HEK293T (cell line): ENCODE data around the gene B4GAT1.

Experiments
- ARNT ChIP-seq: fragments of 450-650 bp; IDR thresholded peaks from 2 replicates; pipeline ENCODE4 v1.6.1; 2017; ENCODE audit warnings: mild to moderate bottlenecking
- BHLHE40 ChIP-seq: fragments of 450-650 bp; IDR thresholded peaks from 2 replicates; pipeline ENCODE4 v1.6.1; 2016; ENCODE audit warnings: mild to moderate bottlenecking, moderate library complexity, borderline replicate concordance
- CTBP1 ChIP-seq: fragments of 450-650 bp; IDR thresholded peaks from 2 replicates; pipeline ENCODE4 v1.6.1; 2016; ENCODE audit warnings: borderline replicate concordance
- ELF4 ChIP-seq: fragments of 450-650 bp; IDR thresholded peaks from 2 replicates; pipeline ENCODE4 v1.6.1; 2017; ENCODE audit warnings: antibody characterized with exemption
- FOXK2 ChIP-seq: fragments of 450-650 bp; IDR thresholded peaks from 2 replicates; pipeline ENCODE4 v1.6.1; 2016; ENCODE audit warnings: mild to moderate bottlenecking
- FOXM1 ChIP-seq: fragments of 450-650 bp; IDR thresholded peaks from 2 replicates; pipeline ENCODE4 v1.6.1; 2017; ENCODE audit warnings: mild to moderate bottlenecking, borderline replicate concordance
- HDGF ChIP-seq: fragments of 450-650 bp; IDR thresholded peaks from 2 replicates; pipeline ENCODE4 v1.6.1; 2017; ENCODE audit warnings: antibody characterized with exemption, borderline replicate concordance
- LEF1 ChIP-seq: fragments of 450-650 bp; IDR thresholded peaks from 2 replicates; pipeline ENCODE4 v1.6.1; 2017; ENCODE audit warnings: mild to moderate bottlenecking, borderline replicate concordance
- NFRKB ChIP-seq: fragments of 450-650 bp; IDR thresholded peaks from 2 replicates; pipeline ENCODE4 v1.6.1; 2016; ENCODE audit warnings: mild to moderate bottlenecking, moderate library complexity
- SP1 ChIP-seq: fragments of 450-650 bp; IDR thresholded peaks from 2 replicates; pipeline ENCODE4 v1.6.1; 2017
- SUZ12 ChIP-seq: fragments of 450-650 bp; IDR thresholded peaks from 2 replicates; pipeline ENCODE4 v1.6.1; 2016; ENCODE audit warnings: mild to moderate bottlenecking
- TARDBP ChIP-seq: fragments of 450-650 bp; IDR thresholded peaks from 2 replicates; pipeline ENCODE4 v1.6.1; 2016
- TF ChIP-seq, protein P1 (sequence below): fragments of 450-650 bp; IDR thresholded peaks from 2 replicates; pipeline ENCODE4 v1.6.1; 2016

DNA sequence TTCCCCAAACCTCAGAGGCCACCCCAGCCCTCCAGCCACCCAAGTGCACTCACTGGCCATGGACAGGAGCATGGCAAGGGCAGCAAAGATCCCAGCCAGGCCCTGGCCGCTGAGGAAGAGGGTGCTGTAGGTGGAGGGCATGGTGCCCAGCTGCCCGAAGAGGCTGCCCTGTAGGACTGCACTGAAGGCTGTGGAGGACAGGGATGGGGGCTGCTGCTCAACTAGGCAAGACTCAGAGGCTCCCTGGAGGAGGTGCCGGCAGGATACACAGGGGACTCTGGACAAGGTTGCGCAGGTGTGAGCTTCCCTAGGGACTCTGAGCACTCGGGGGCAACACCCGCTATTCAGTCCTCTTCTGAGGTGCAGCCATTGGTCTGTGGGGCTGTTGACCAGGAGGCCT is 21.1 kb upstream of the B4GAT1 start:
- TF ChIP-seq FOXM1 (no peak), SP1 (no peak), TARDBP (no peak), LEF1 (no peak), NFRKB (no peak), BHLHE40 (no peak), FOXK2 (no peak), SUZ12 (no peak), ARNT (no peak), HDGF (no peak), CTBP1 (no peak), ELF4 (no peak)
- TF ChIP-seq, protein P1, sequence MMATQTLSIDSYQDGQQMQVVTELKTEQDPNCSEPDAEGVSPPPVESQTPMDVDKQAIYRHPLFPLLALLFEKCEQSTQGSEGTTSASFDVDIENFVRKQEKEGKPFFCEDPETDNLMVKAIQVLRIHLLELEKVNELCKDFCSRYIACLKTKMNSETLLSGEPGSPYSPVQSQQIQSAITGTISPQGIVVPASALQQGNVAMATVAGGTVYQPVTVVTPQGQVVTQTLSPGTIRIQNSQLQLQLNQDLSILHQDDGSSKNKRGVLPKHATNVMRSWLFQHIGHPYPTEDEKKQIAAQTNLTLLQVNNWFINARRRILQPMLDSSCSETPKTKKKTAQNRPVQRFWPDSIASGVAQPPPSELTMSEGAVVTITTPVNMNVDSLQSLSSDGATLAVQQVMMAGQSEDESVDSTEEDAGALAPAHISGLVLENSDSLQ = no peak
